Endothelial cell (in vitro differentiated cells): ENCODE results near the gene CCL8. TPM values are rescaled to one million over a fixed set of nuclear protein-coding genes. Genes with fewer than 3 reads are reported as not detected.
"Not testable (repeated sequence)": the region's sequence is repeated elsewhere in the genome, so short reads cannot be mapped to it uniquely, and the experiment has no call there.

ENCODE experiments used
- DNase-seq: peaks from one replicate; pipeline ENCODE4 v3.0.0; 2021; ENCODE audit warnings: low spot score
- H3K27ac Mint-ChIP-seq: one replicate; pipeline ENCODE4 v1.8.0; 2021; ENCODE audit warnings: mixed read lengths, inconsistent platforms; ENCODE audit not compliant: unreplicated experiment
- H3K27me3 Mint-ChIP-seq: one replicate; pipeline ENCODE4 v1.8.0; 2021; ENCODE audit warnings: mild to moderate bottlenecking, moderate library complexity, mixed read lengths, inconsistent platforms; ENCODE audit not compliant: unreplicated experiment
- H3K36me3 Mint-ChIP-seq: one replicate; pipeline ENCODE4 v1.8.0; 2021; ENCODE audit warnings: mild to moderate bottlenecking, low read depth, mixed read lengths, inconsistent platforms; ENCODE audit not compliant: unreplicated experiment
- H3K4me1 Mint-ChIP-seq: one replicate; pipeline ENCODE4 v1.8.0; 2021; ENCODE audit warnings: mild to moderate bottlenecking, mixed read lengths, inconsistent platforms; ENCODE audit not compliant: unreplicated experiment
- H3K4me3 Mint-ChIP-seq: one replicate; pipeline ENCODE4 v1.8.0; 2021; ENCODE audit warnings: mild to moderate bottlenecking, mixed read lengths, inconsistent platforms; ENCODE audit not compliant: unreplicated experiment
- H3K9me3 Mint-ChIP-seq: one replicate; pipeline ENCODE4 v1.8.0; 2021; ENCODE audit warnings: mixed read lengths, inconsistent platforms; ENCODE audit not compliant: unreplicated experiment
- CTCF ChIP-seq: fragments of 200-600 bp; sonication (generic); IDR thresholded peaks from one replicate; pipeline ENCODE4 v1.5.0; 2021; ENCODE audit warnings: antibody characterized with exemption; ENCODE audit not compliant: unreplicated experiment
- total RNA-seq: library from RNA; stranded (reverse); fragmentation: NEBNext Ultra II Directional; extraction: Animal tissue kit (Norgen Biotek cat#: 25700); gene quantifications from one replicate; pipeline ENCODE4 v1.2.1, GENCODE V29; 2021; ENCODE audit not compliant: unreplicated experiment

Gene CCL8
- total RNA-seq, 1 donor from 2014 or later = not detected

- Mint-ChIP-seq H3K4me3 (no peak overlapping the region), H3K27ac (no peak overlapping the region), H3K4me1 (no peaks in the 10 kb centered on the region), H3K36me3 (no peaks in the 10 kb centered on the region), H3K9me3 (no peaks in the 10 kb centered on the region), H3K27me3 (no peaks in the 10 kb centered on the region)
- DNase-seq = no peak
- no peak for TF ChIP-seq CTCF
Measured at GRCh38 chr17:34318474-34318873, 761 bp upstream of the CCL8 start.

GRCh38 chr17:34321964-34322363 is 2.7 kb downstream of the CCL8 start:
- H3K4me3 Mint-ChIP-seq = no peak overlapping the region
- H3K4me1 Mint-ChIP-seq = peaks cover 7% of the 10 kb centered on the region
- H3K27me3 Mint-ChIP-seq = no peaks in the 10 kb centered on the region
- DNase-seq = no peak
- H3K9me3 Mint-ChIP-seq = no peaks in the 10 kb centered on the region
- no peak overlapping the region for H3K27ac Mint-ChIP-seq
- H3K36me3 Mint-ChIP-seq = no peaks in the 10 kb centered on the region
- TF ChIP-seq CTCF = no peak

- not testable (repeated sequence) for H3K9me3 Mint-ChIP-seq, H3K27me3 Mint-ChIP-seq, H3K4me3 Mint-ChIP-seq, H3K4me1 Mint-ChIP-seq, H3K27ac Mint-ChIP-seq, H3K36me3 Mint-ChIP-seq, DNase-seq
Measured at GRCh38 chr17:34327580-34327979, 8.3 kb downstream of the CCL8 start.

GRCh38 chr17:34337701-34338100 is 18.5 kb downstream of the CCL8 start:
- Mint-ChIP-seq H3K36me3 (no peaks in the 10 kb centered on the region), H3K4me1 (no peaks in the 10 kb centered on the region), H3K27ac (no peak overlapping the region), H3K9me3 (no peaks in the 10 kb centered on the region), H3K4me3 (no peak overlapping the region), H3K27me3 (no peaks in the 10 kb centered on the region)
- no peak for TF ChIP-seq CTCF
- DNase-seq = no peak

GRCh38 chr17:34339138-34339770 is 20.0 kb downstream of the CCL8 start:
- no peak for TF ChIP-seq CTCF
- Mint-ChIP-seq H3K27ac (no peak overlapping the region), H3K9me3 (no peaks in the 10 kb centered on the region), H3K36me3 (no peaks in the 10 kb centered on the region), H3K27me3 (no peaks in the 10 kb centered on the region), H3K4me1 (no peaks in the 10 kb centered on the region), H3K4me3 (no peak overlapping the region)
- DNase-seq = no peak
